Ishikawa (cell line): ENCODE measurements around the gene SOWAHC.

Experiments used
- CEBPB ChIP-seq: IDR thresholded peaks from 2 replicates; pipeline ENCODE4 v1.6.1; 2012
- CREB1 ChIP-seq: IDR thresholded peaks from 2 replicates; pipeline ENCODE4 v1.6.1; 2012; ENCODE audit warnings: low read depth
- EGR1 ChIP-seq: IDR thresholded peaks from 2 replicates; pipeline ENCODE4 v1.6.1; 2012
- EP300 ChIP-seq: IDR thresholded peaks from 2 replicates; pipeline ENCODE4 v1.6.1; 2012; ENCODE audit warnings: borderline replicate concordance
- FOXM1 ChIP-seq: IDR thresholded peaks from 2 replicates; pipeline ENCODE4 v1.6.1; 2012; ENCODE audit warnings: low read depth, borderline replicate concordance
- NFIC ChIP-seq: IDR thresholded peaks from 2 replicates; pipeline ENCODE4 v1.6.1; 2012
- RAD21 ChIP-seq: IDR thresholded peaks from 2 replicates; pipeline ENCODE4 v1.6.1; 2012; ENCODE audit warnings: low read depth
- TAF1 ChIP-seq: IDR thresholded peaks from 2 replicates; pipeline ENCODE4 v1.6.1; 2012; ENCODE audit warnings: low read depth, mild to moderate bottlenecking
- TCF12 ChIP-seq: IDR thresholded peaks from 2 replicates; pipeline ENCODE4 v1.6.1; 2012; ENCODE audit warnings: low read depth
- TEAD4 ChIP-seq: IDR thresholded peaks from 2 replicates; pipeline ENCODE4 v1.6.1; 2012
- YY1 ChIP-seq: IDR thresholded peaks from 2 replicates; pipeline ENCODE4 v1.6.1; 2012; ENCODE audit warnings: low read depth
- ZBTB7A ChIP-seq: IDR thresholded peaks from 2 replicates; pipeline ENCODE4 v1.6.1; 2012; ENCODE audit warnings: low read depth
- TF ChIP-seq, protein P1 (sequence below): IDR thresholded peaks from 2 replicates; pipeline ENCODE4 v1.6.1; 2012
- TF ChIP-seq, protein P2 (sequence below): IDR thresholded peaks from 2 replicates; pipeline ENCODE4 v1.6.1; 2012
- TF ChIP-seq, protein P3 (sequence below): IDR thresholded peaks from 2 replicates; pipeline ENCODE4 v1.6.1; 2012; ENCODE audit warnings: low read depth, mild to moderate bottlenecking

Gene SOWAHC

DNA sequence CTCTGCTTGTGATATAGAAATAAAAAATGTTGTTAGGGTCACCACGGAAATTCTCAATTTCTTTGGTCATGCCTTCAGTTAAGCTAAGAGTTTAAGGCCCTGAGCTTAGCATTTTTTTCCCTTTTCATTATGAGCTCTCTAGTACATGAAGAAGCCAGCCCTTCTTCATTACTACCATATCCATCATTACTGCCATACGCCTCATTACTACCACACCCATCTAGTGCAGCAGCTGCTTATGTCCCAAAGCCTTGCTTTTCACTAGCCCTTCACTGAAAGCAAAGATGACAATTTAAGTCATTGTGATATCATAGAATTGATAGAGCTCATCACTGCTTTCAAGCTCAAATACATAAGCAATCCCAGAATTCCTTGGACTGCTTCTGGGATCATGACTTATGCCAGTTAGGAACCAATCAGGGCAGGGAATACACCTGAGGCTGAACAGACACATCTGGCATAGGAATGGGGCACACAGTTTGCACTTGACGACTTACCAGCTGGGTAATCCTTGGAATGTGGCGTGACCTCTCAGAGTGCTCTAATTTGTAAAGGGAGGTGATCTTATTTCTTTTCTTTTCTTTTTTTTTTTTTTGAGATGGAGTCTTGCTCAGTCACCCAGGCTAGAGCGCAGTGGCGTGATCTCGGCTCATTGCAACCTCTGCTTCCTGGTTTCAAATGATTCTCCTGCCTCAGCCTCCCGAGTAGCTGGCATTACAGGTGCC, 40.3 kb downstream of the SOWAHC start:
- TF ChIP-seq RAD21 (no peak), TCF12 (no peak), TEAD4 (peak; percentile 52), CEBPB (no peak), TAF1 (no peak), NFIC (no peak)
- TF ChIP-seq, protein P1, sequence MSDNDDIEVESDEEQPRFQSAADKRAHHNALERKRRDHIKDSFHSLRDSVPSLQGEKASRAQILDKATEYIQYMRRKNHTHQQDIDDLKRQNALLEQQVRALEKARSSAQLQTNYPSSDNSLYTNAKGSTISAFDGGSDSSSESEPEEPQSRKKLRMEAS = no peak

DNA sequence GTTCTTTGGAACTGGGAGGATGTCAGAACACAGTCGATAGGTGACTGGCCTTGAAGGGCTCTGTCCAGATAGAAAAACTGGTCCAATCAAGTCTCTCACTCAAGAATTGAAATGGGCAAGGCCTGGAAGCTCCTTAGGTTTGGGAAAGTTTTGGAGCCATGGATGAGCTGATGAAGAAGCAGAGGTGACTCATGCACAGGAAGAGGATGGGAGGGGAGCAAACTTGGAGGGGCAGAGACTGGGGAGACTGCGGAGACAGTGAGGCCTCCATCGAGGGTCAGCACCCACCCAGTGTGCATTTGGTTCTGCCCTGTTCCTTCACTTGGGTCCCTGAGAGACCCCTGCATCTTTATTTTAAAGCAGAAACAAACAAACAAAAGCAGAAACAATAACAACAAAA, 41.1 kb downstream of the SOWAHC start:
- TF ChIP-seq, protein P2, sequence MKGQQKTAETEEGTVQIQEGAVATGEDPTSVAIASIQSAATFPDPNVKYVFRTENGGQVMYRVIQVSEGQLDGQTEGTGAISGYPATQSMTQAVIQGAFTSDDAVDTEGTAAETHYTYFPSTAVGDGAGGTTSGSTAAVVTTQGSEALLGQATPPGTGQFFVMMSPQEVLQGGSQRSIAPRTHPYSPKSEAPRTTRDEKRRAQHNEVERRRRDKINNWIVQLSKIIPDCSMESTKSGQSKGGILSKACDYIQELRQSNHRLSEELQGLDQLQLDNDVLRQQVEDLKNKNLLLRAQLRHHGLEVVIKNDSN = no peak
- TF ChIP-seq ZBTB7A (no peak), TCF12 (no peak), RAD21 (no peak)
- TF ChIP-seq, protein P3, sequence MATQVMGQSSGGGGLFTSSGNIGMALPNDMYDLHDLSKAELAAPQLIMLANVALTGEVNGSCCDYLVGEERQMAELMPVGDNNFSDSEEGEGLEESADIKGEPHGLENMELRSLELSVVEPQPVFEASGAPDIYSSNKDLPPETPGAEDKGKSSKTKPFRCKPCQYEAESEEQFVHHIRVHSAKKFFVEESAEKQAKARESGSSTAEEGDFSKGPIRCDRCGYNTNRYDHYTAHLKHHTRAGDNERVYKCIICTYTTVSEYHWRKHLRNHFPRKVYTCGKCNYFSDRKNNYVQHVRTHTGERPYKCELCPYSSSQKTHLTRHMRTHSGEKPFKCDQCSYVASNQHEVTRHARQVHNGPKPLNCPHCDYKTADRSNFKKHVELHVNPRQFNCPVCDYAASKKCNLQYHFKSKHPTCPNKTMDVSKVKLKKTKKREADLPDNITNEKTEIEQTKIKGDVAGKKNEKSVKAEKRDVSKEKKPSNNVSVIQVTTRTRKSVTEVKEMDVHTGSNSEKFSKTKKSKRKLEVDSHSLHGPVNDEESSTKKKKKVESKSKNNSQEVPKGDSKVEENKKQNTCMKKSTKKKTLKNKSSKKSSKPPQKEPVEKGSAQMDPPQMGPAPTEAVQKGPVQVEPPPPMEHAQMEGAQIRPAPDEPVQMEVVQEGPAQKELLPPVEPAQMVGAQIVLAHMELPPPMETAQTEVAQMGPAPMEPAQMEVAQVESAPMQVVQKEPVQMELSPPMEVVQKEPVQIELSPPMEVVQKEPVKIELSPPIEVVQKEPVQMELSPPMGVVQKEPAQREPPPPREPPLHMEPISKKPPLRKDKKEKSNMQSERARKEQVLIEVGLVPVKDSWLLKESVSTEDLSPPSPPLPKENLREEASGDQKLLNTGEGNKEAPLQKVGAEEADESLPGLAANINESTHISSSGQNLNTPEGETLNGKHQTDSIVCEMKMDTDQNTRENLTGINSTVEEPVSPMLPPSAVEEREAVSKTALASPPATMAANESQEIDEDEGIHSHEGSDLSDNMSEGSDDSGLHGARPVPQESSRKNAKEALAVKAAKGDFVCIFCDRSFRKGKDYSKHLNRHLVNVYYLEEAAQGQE = no peak
- TF ChIP-seq, protein P1 = no peak

DNA sequence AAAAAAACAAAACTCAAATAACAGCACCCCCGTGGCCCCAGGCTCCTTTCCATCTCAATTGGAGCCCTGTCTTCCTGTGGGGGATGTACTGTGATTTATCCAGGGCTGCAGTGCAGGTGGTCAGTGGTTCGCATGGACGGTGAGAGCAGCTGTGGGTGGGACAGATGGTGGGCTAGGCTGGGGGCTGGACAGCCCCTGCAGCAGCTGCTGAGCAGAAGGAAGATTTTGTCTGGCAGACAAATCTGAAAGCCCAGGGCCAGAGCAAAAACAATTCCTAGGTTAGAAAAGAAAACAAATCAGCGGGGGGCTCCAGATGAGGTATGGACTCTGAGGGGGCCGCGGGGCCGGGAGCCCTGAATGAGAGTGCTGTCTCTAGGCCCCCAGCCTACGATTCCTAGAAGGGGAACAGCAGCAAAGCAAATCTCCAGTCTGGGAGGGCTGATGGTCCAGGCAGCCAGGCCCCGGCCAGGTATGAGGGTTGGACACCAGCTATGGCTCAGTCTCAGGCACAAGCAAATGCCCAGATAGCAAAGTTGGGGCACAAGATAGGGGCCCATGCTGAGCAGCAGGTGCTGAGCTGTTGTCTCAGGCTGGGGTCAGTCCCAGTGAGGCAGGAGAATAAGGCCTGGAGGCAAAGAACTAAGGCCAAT, 45.4 kb downstream of the SOWAHC start:
- TF ChIP-seq ZBTB7A = no peak
- no peak for TF ChIP-seq YY1

DNA sequence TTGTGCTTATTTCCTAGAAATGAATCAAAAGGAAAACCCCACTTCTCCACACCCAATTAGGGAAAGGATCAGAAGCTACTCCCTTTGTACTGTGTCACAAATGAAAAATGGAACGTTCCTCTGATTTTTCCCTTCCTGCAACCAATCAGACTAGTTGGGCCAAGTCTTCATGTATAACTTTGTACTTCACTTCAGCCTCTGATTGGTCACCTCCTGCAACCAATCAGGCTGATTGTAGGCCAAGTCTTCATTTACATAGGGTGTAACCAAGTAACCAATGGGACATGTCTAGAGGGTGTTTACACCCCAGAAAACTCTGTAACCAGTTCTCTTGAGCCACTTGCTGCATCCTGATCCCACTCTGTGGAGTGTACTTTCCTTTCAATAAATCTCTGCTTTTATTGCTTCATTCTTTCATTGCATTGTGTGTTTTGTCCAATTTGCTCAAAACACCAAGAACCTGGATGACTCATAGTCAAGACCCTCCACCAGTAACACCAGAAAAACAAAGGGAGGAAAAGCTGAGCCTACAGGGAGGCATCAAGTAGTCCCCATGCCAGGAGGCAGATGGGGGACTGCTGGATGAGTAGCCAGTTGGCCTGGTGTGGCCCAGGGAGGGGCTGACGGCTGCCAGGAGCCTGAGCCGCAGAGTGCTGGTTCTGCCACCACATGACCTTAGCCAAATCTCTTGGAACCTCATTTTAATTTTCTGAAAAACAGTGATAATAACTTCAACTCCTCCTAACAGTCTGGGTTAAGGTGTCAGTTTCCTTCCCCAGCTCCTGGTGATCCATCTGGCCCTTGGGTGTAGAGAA, 46.1 kb downstream of the SOWAHC start:
- TF ChIP-seq, protein P3 = no peak
- TF ChIP-seq NFIC (no peak), CEBPB (no peak), ZBTB7A (no peak), CREB1 (no peak), FOXM1 (no peak), TEAD4 (no peak), RAD21 (no peak), EP300 (no peak), TCF12 (no peak), YY1 (no peak), TAF1 (no peak), EGR1 (no peak)
- TF ChIP-seq, protein P1 = no peak
- TF ChIP-seq, protein P2 = no peak

DNA sequence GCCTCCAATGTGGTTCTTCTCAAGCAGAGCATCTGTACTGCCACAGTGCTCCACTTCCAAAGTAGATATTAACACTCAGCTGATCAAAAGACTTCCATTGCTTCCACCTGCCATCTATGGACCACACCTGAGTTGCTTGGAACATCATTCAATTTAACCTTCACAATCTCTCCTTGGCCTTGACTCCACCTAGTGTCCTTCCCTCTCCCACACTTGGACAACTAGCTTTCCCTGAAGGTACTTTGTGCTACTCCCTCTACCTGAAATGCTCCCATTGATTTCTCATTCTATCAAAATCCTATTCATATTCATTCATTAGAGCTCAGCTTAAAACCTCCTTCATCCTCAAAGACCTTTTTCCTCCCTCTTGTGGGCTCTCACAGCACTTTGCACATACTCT, 48.7 kb downstream of the SOWAHC start:
- TF ChIP-seq YY1 (no peak), RAD21 (peak; percentile 37)

DNA sequence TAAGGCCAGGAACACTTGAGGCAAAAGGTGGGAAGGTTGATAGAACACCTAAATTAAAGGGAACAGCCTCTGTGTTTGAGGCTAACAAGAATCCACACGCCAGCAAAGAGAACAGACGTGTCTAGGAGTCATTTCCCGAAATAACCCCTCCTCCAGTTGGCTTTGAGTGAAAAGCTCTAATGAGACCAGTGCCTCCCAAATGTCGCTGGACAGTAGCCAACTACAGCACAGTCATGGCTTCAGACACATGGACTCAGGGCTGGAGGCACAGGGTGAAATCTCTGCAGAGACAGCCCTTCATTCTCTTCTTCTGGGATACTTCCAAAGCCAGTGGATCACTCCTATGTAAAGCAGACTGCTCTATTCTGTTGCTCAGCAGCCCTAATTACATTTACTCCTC, 49.6 kb downstream of the SOWAHC start:
- TF ChIP-seq, protein P3 = no peak
- TF ChIP-seq CREB1 (no peak), EGR1 (no peak)
- TF ChIP-seq, protein P2 = no peak
